RWPE2 (cell line): Measurements from ENCODE around the gene ADAMTSL1.

Experiments used
- ATAC-seq: fragments of 200-7000 bp; cut with Tn5 transposase; 3 replicates; pipeline ENCODE4 v1.9.1; 2021; ENCODE audit warnings: low read depth
- DNase-seq: peaks from one replicate; pipeline ENCODE4 v3.0.0-alpha.2; 2020; ENCODE audit warnings: low spot score
- H3K27ac ChIP-seq: fragments of 450-650 bp; 2 replicates; pipeline ENCODE4 v1.5.1; 2017; ENCODE audit warnings: mild to moderate bottlenecking; ENCODE audit not compliant: poor library complexity, severe bottlenecking
- H3K27me3 ChIP-seq: fragments of 250-450 bp; sonication (Bioruptor Pico); 2 replicates; pipeline ENCODE4 v1.5.1; 2021; ENCODE audit warnings: mild to moderate bottlenecking, moderate library complexity; ENCODE audit not compliant: insufficient read depth, poor library complexity, severe bottlenecking
- H3K36me3 ChIP-seq: fragments of 250-450 bp; sonication (Bioruptor Pico); 2 replicates; pipeline ENCODE4 v1.5.1; 2020; ENCODE audit warnings: low read depth, mild to moderate bottlenecking, moderate library complexity
- H3K4me1 ChIP-seq: fragments of 250-450 bp; sonication (Bioruptor Pico); 2 replicates; pipeline ENCODE4 v1.5.1; 2021; ENCODE audit warnings: mild to moderate bottlenecking, moderate library complexity; ENCODE audit not compliant: insufficient read depth, poor library complexity, severe bottlenecking
- H3K4me3 ChIP-seq: fragments of 250-450 bp; sonication (Bioruptor Pico); 2 replicates; pipeline ENCODE4 v1.5.1; 2021; ENCODE audit warnings: mild to moderate bottlenecking, moderate library complexity; ENCODE audit not compliant: severe bottlenecking
- H3K9me3 ChIP-seq: fragments of 250-450 bp; sonication (Bioruptor Pico); 2 replicates; pipeline ENCODE4 v1.5.1; 2021; ENCODE audit warnings: mild to moderate bottlenecking, moderate library complexity; ENCODE audit not compliant: severe bottlenecking
- CTCF ChIP-seq: fragments of 450-650 bp; IDR thresholded peaks from one replicate; pipeline ENCODE4 v1.5.1; 2017; ENCODE audit warnings: mild to moderate bottlenecking, moderate library complexity; ENCODE audit not compliant: poor library complexity, severe bottlenecking

Gene ADAMTSL1

GRCh38 chr9:18941060-18941740 is 467.2 kb downstream of the ADAMTSL1 start:
- no peaks in the 10 kb centered on the region for H3K36me3 ChIP-seq
- ATAC-seq: no peak
- H3K4me1 ChIP-seq: no peaks in the 10 kb centered on the region
- no peak for DNase-seq
- H3K9me3 ChIP-seq: no peaks in the 10 kb centered on the region
- no peak overlapping the region for H3K4me3 ChIP-seq
- H3K27me3 ChIP-seq: no peaks in the 10 kb centered on the region
- H3K27ac ChIP-seq: no peak overlapping the region
- TF ChIP-seq CTCF: no peak

GRCh38 chr9:18942801-18943200 is 468.8 kb downstream of the ADAMTSL1 start:
- H3K36me3 ChIP-seq: no peaks in the 10 kb centered on the region
- TF ChIP-seq CTCF: no peak
- no peaks in the 10 kb centered on the region for H3K27me3 ChIP-seq
- no peaks in the 10 kb centered on the region for H3K4me1 ChIP-seq
- ATAC-seq: no peak
- H3K9me3 ChIP-seq: no peaks in the 10 kb centered on the region
- H3K27ac ChIP-seq: no peak overlapping the region
- no peak overlapping the region for H3K4me3 ChIP-seq
- DNase-seq: no peak

- H3K4me1 ChIP-seq: no peaks in the 10 kb centered on the region
- TF ChIP-seq CTCF: no peak
- no peaks in the 10 kb centered on the region for H3K36me3 ChIP-seq
- no peak overlapping the region for H3K27ac ChIP-seq
- no peaks in the 10 kb centered on the region for H3K9me3 ChIP-seq
- no peak overlapping the region for H3K4me3 ChIP-seq
- DNase-seq: no peak
- no peak for ATAC-seq
- no peaks in the 10 kb centered on the region for H3K27me3 ChIP-seq
Observed at GRCh38 chr9:18947892-18948339, 474.0 kb downstream of the ADAMTSL1 start.

GRCh38 chr9:18951936-18952335 is 478.0 kb downstream of the ADAMTSL1 start:
- Histone ChIP-seq H3K27ac (no peak overlapping the region), H3K36me3 (no peaks in the 10 kb centered on the region), H3K27me3 (no peaks in the 10 kb centered on the region), H3K4me3 (no peak overlapping the region), H3K9me3 (no peaks in the 10 kb centered on the region), H3K4me1 (no peaks in the 10 kb centered on the region)
- no peak for ATAC-seq
- DNase-seq: no peak
- TF ChIP-seq CTCF: no peak

GRCh38 chr9:18955626-18956025 is 481.7 kb downstream of the ADAMTSL1 start:
- Histone ChIP-seq H3K27ac (no peak overlapping the region), H3K4me1 (no peaks in the 10 kb centered on the region), H3K36me3 (no peaks in the 10 kb centered on the region), H3K27me3 (no peaks in the 10 kb centered on the region), H3K4me3 (no peak overlapping the region), H3K9me3 (no peaks in the 10 kb centered on the region)
- DNase-seq (no peak), ATAC-seq (no peak)
- no peak for TF ChIP-seq CTCF
